Smooth muscle cell of bladder (primary cell): ENCODE results near the gene ZYG11A. TPM values are rescaled to one million over a fixed set of nuclear protein-coding genes. Genes with fewer than 3 reads are reported as not detected.

Experiments used
- total RNA-seq: library from RNA; depleted of rRNA; stranded (reverse); fragments of >200 nt; gene quantifications from 2 replicates; pipeline ENCODE4 v1.2.3, GENCODE V29; 2014

The ZYG11A gene
- 0.46 and 1.00 TPM in 2 replicates for total RNA-seq

DNA sequence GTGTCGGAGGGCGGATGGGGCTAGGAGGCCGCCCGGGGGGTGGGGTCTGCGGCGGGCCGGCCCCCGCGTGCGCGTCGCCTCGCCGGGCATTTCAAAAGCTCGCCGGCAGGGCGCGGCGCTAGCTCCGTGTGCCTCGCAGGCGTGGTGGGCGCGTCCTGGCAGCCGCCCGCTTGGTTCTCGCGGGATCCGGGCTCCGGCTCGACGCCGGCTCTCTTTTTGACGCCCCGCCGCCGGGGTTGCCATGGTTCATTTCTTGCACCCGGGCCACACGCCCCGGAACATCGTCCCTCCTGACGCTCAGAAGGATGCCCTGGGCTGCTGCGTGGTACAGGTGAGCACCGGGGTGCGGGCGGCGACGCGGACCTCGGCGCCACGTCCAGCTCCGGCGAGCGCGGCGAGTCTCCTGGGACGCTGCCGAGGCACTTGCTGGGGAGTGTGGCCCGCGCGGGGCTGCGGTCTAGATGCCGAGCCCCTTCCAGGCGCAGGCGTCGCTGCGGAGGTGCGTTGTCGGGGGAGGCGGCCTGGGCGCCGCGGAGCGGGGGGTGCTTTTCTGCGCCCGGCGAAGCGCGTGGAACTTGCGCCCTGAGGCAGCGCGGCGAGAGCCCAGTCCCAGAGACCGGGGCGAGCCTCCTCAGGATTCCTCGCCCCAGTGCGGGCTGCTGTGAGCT is at the start of gene ZYG11A:
ZYG11A (plus strand) TSS at position 118 of the 668 bp plus-strand sequence; CDS start at position 242, 124 bp downstream.

DNA sequence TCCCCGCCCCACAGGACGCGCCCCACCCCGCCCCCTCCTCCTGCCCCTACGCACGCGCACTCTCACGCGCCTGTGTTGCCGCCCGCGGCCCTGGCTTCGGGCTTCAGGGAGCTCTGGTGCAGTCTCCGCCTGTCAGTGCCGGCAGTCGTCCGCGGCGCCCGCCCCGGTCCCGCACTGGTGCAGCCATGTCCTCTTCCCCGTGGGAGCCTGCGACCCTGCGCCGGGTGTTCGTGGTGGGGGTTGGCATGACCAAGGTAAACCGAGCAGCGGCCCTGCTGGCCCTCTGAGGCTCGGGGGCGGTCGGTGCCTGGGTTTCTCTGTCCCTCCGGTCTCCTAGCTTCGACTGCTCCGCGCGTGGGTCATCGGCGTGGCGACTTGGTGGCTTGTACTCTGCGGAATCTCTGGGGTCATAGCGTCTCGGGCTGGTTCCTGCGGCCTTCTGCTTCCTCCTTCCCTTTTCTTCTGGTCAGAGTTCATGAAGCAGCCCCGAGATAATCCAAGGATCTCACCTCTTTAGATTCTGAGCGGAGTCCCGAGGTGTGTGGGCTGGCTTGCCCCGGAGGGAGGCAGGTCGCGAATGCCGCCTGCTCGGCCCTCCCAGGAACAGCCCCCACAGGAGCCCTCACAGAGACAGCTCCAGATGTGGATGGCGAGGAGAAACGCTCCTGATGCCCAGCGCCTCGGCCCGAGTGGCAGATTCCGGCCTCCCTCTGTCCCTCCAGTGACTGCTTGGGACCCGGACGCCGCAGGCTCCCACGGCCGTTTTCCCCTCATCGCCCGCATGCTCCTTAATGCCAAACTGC is 84.9 kb downstream of the ZYG11A start, which contains the start of gene SCP2:
SCP2 (plus strand) TSS at position 65 of the 803 bp plus-strand sequence; CDS start at position 186, 121 bp downstream.

Other genes with a start within 250 kb of the ZYG11A start
- 26.0 and 43.0 TPM in 2 replicates for gene GPX7, start 240.4 kb upstream of the ZYG11A start, total RNA-seq
- gene SHISAL2A, start 209.6 kb upstream of the ZYG11A start, total RNA-seq: not detected in 2 replicates
- gene COA7, start 144.4 kb upstream of the ZYG11A start, total RNA-seq: 8.4 and 10.3 TPM in 2 replicates
- gene ZYG11B, start 116.3 kb upstream of the ZYG11A start, total RNA-seq: 35.4 and 39.6 TPM in 2 replicates
- gene ECHDC2, start 79.0 kb downstream of the ZYG11A start, total RNA-seq: 38.4 and 51.9 TPM in 2 replicates
- 194 and 238 TPM in 2 replicates for gene SCP2, start 84.5 kb downstream of the ZYG11A start, total RNA-seq
- gene PODN, start 219.5 kb downstream of the ZYG11A start, total RNA-seq: 56.5 and 58.7 TPM in 2 replicates